Measurements from ENCODE around the gene PRPF19.

GRCh38 chr11:60866911-60867870, 39.2 kb downstream of the PRPF19 start, which contains the start of gene ZP1:
- no peak for TF ChIP-seq CTCF (IDR thresholded peaks at IDR 0.05; ENCODE audit: insufficient read depth, low read depth, low read length)
- TF ChIP-seq EZH2 (IDR thresholded peaks at IDR 0.05; ENCODE audit: insufficient read depth, low read length), result no peak

Data from astrocyte (in vitro differentiated cells and primary cell).